Activated CD8-positive, alpha-beta T cell treated with anti-CD3 and anti-CD28 coated beads, Interleukin-2, amount 10 ng/mL, durations not matched to agents 7 days and 5 days (primary cell): ENCODE measurements around the gene TDRD9. TPM values are rescaled to one million over a fixed set of nuclear protein-coding genes. Genes with fewer than 3 reads are reported as not detected.
"Not testable (repeated sequence)": the region's sequence is repeated elsewhere in the genome, so short reads cannot be mapped to it uniquely, and the experiment has no call there.

Experiments used
- ATAC-seq: fragments of 150-1000 bp; cut with Tn5 transposase; one replicate; pipeline ENCODE4 v1.10.0; 2021; ENCODE audit warnings: moderate library complexity
- CTCF ChIA-PET: fragments of 350-600 bp; sonication (Branson Sonifier 250); formaldehyde crosslinking; loops from one replicate; lab custom pipeline; 2021; ENCODE audit warnings: antibody characterized with exemption; lab: Charles Lee
- POLR2A ChIA-PET: fragments of 350-600 bp; sonication (Branson Sonifier 250); formaldehyde crosslinking; loops from one replicate; lab custom pipeline; 2021; ENCODE audit warnings: antibody characterized with exemption; lab: Charles Lee
- DNase-seq: peaks from one replicate; pipeline ENCODE4 v3.0.0-alpha.2; 2020
- H3K27ac Mint-ChIP-seq: one replicate; pipeline ENCODE4 v1.8.0; 2021; ENCODE audit warnings: mild to moderate bottlenecking, mixed read lengths
- H3K27me3 Mint-ChIP-seq: one replicate; pipeline ENCODE4 v1.8.0; 2021; ENCODE audit warnings: low read depth, mixed read lengths
- H3K36me3 Mint-ChIP-seq: one replicate; pipeline ENCODE4 v1.8.0; 2021; ENCODE audit warnings: low read depth, mixed read lengths
- H3K4me1 Mint-ChIP-seq: one replicate; pipeline ENCODE4 v1.8.0; 2021; ENCODE audit warnings: low read depth, mixed read lengths
- H3K4me3 Mint-ChIP-seq: one replicate; pipeline ENCODE4 v1.8.0; 2021; ENCODE audit warnings: mild to moderate bottlenecking, mixed read lengths
- H3K9me3 Mint-ChIP-seq: one replicate; pipeline ENCODE4 v1.8.0; 2022; ENCODE audit warnings: mixed read lengths; ENCODE audit not compliant: insufficient read depth
- total RNA-seq, 2 experiments: library from RNA; stranded (reverse); gene quantifications; one replicate each; pipeline ENCODE4 v1.2.3, GENCODE V29; 2021

The TDRD9 gene
- total RNA-seq, 2 experiments from 2014 or later: 1.3 to 2.7 TPM

GRCh38 chr14:103910262-103910935, 17.9 kb upstream of the TDRD9 start:
- DNase-seq (peak; percentile 80), ATAC-seq (peak; percentile 95)
- H3K36me3 Mint-ChIP-seq: peaks cover 8% of the 10 kb centered on the region
- H3K4me1 Mint-ChIP-seq: peaks cover 27% of the 10 kb centered on the region
- peak overlapping the region; percentile 62 for H3K27ac Mint-ChIP-seq
- no peaks in the 10 kb centered on the region for H3K9me3 Mint-ChIP-seq
- peak overlapping the region; percentile 32 for H3K4me3 Mint-ChIP-seq
- ChIA-PET POLR2A (interaction anchor here (0.6 to 1.1 kb wide), 3 partner anchors 55 to 218 kb away, joined by 3 to 4 read pairs (median 3); no protein-coding TSS in a partner anchor), CTCF (interaction anchor here (0.6 to 5.4 kb wide), 20 partner anchors 7 to 305 kb away, joined by 3 to 112 read pairs (median 4); partner anchors contain the start of gene TDRD9)
- H3K27me3 Mint-ChIP-seq: no peaks in the 10 kb centered on the region

DNA sequence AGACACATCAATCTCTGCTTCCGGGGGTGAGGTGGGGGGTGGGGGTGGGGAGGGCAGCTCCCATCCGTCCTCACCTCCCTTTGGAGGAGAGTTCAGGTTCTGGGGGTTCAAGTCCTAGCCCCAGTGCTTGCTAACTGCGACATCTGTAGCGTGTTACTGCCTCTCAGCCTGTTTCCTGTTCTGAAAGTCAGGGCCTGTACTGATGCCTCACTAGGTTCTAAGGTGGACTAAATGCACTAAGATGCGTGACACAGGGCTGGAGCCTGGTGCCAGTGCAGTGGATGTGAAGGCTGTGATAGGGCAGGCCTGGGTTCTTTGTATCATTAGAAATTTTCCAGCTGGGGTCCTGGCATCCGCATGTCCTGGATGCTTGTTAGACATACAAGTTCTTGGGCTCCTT, 17.3 kb upstream of the TDRD9 start:
- POLR2A ChIA-PET: interaction anchor here (1.1 kb wide), 1 partner anchor 104 kb away, joined by 4 read pairs; no protein-coding TSS in a partner anchor
- no peaks in the 10 kb centered on the region for H3K27me3 Mint-ChIP-seq

DNA sequence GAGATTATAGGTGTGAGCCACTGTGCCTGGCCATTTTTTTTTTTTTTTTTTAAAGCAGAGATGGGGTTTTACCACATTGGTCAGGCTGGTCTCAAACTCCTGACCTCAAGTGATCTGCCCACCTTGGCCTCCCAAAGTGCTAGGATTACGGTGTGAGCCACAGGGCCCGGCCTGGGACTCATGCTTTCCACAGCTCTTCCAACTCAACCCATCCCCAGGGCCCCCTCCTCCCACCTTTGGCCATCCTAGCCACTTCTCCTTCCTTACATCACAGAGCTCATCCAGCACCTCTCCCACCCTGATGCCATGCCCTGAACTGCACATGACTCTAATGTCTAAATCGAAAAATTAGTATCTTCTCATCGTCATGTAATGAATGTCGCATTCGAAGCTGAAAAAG, 12.6 kb upstream of the TDRD9 start:
- no peaks in the 10 kb centered on the region for H3K9me3 Mint-ChIP-seq
- ChIA-PET CTCF (interaction anchor here (4.9 kb wide), 1 partner anchor 15 kb away, joined by 29 read pairs; no protein-coding TSS in a partner anchor), POLR2A (no interaction called here)
- ATAC-seq (no peak), DNase-seq (no peak)
- peaks cover 8% of the 10 kb centered on the region for H3K4me1 Mint-ChIP-seq
- no peak overlapping the region for H3K4me3 Mint-ChIP-seq
- H3K27me3 Mint-ChIP-seq: no peaks in the 10 kb centered on the region
- H3K36me3 Mint-ChIP-seq: peaks cover 12% of the 10 kb centered on the region
- H3K27ac Mint-ChIP-seq: peak overlapping the region; percentile 54

More for the DNA sequence above, 17.3 kb upstream of the TDRD9 start:
- ATAC-seq (no peak), DNase-seq (no peak)
- H3K9me3 Mint-ChIP-seq: no peaks in the 10 kb centered on the region
- CTCF ChIA-PET: interaction anchor here (0.7 to 5.4 kb wide), 10 partner anchors 10 to 201 kb away, joined by 3 to 112 read pairs (median 10); a partner anchor contains a TSS
- peaks cover 25% of the 10 kb centered on the region for H3K4me1 Mint-ChIP-seq
- peaks cover 11% of the 10 kb centered on the region for H3K36me3 Mint-ChIP-seq
- H3K4me3 Mint-ChIP-seq: no peak overlapping the region
- H3K27ac Mint-ChIP-seq: no peak overlapping the region

DNA sequence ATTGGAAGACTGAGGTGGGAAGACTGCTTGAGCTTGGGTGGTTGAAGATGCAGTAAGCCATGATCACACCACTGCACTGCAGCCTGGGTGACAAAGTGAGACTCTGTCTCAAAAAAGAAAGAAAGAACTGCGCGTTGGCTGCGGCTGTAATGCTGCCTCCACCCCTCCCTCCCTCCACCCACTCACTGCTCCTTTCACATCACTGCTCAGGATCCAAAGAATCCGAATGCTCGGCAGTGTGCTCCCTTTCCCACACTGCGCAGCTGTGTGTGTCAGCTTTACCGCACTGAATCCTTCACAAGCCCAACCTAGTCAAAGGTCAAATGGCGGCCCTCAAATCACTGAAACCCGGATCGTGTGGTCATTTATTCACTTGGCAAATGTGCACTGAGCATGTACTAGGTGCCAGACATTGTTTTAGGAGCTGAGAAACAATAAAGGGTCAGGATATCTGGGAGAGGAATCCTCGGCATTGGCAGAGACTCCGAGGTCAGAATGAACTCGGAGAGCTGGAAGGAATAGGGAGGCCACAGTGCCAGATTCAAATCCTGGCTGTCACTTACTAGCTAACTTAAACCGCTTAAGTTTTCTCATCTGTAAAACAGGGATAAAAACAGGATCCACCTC, 11.5 kb upstream of the TDRD9 start:
- Mint-ChIP-seq H3K9me3 (no peaks in the 10 kb centered on the region), H3K27ac (no peak overlapping the region), H3K36me3 (peaks cover 15% of the 10 kb centered on the region), H3K4me1 (peaks cover 12% of the 10 kb centered on the region), H3K4me3 (no peak overlapping the region), H3K27me3 (no peaks in the 10 kb centered on the region)
- CTCF ChIA-PET: interaction anchor here (1.1 to 4.9 kb wide), 3 partner anchors 10 to 62 kb away, joined by 3 to 29 read pairs (median 3); no protein-coding TSS in a partner anchor
- POLR2A ChIA-PET: interaction anchor here (0.9 kb wide), 1 partner anchor 204 kb away, joined by 4 read pairs; no protein-coding TSS in a partner anchor
- DNase-seq: no peak
- ATAC-seq: no peak

DNA sequence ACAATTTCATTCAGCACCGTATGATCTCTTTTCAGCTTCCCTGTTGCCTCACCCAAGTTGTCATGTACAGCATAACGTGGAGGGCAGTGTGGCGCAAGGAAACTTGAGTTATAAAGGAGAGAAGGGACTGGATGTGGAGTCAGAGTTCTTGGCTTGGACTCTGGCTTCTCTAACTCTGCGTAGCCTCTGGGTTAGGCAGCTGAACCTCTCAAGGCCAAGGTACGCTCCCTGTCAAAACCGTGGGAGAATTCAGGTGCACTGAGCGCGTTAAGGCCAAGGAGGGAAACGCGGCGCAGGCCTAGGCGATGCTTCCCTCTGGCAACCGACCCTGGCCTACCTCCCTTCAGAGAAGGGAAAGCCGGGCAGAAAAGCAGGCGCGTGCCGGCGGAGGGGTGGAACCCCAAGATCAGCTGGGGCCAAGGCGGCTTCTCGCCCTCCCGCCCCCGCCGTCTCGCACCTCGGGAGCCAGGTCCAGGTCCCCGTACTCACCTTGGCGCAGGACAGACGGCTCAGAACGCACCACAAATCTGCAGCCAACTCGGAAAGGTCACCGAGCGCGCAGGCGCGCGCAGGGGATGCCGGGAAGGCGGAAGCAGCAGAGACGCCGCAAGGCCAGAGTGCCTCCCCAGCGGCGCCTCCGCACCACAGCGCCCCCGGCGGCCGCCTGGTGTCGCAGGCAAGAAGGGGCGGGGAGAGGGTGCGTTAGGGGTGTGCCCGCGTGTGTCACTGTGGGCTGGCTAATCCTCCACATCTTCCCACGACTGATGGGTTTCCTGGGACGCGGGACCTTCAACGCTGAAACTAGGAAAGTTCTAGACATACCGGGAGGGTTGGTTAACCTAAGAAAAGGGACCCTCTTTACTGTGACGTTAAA, 7.0 kb upstream of the TDRD9 start:
- DNase-seq (peak; percentile 94), ATAC-seq (peak; percentile 99)
- POLR2A ChIA-PET: interaction anchor here (0.7 kb wide), 1 partner anchor 1449 kb away, joined by 5 read pairs; no protein-coding TSS in a partner anchor
- CTCF ChIA-PET: interaction anchor here (0.7 to 4.7 kb wide), 17 partner anchors 7 to 359 kb away, joined by 3 to 52 read pairs (median 4); partner anchors contain the start of gene BAG5
- H3K27me3 Mint-ChIP-seq: peaks cover 12% of the 10 kb centered on the region
- no peaks in the 10 kb centered on the region for H3K9me3 Mint-ChIP-seq
- H3K27ac Mint-ChIP-seq: peak overlapping the region; percentile 86
- H3K36me3 Mint-ChIP-seq: peaks cover 6% of the 10 kb centered on the region
- peak overlapping the region; percentile 91 for H3K4me3 Mint-ChIP-seq
- peaks cover 8% of the 10 kb centered on the region for H3K4me1 Mint-ChIP-seq

GRCh38 chr14:103921855-103922200, 6.4 kb upstream of the TDRD9 start:
- H3K9me3 Mint-ChIP-seq, H3K36me3 Mint-ChIP-seq, POLR2A ChIA-PET, ATAC-seq, H3K4me1 Mint-ChIP-seq, H3K27ac Mint-ChIP-seq, DNase-seq: not testable (repeated sequence)
- H3K4me3 Mint-ChIP-seq: peak overlapping the region; percentile 91
- peaks cover 12% of the 10 kb centered on the region for H3K27me3 Mint-ChIP-seq
- CTCF ChIA-PET: interaction anchor here (0.7 to 4.7 kb wide), 12 partner anchors 8 to 360 kb away, joined by 3 to 52 read pairs (median 4); partner anchors contain the start of gene BAG5

DNA sequence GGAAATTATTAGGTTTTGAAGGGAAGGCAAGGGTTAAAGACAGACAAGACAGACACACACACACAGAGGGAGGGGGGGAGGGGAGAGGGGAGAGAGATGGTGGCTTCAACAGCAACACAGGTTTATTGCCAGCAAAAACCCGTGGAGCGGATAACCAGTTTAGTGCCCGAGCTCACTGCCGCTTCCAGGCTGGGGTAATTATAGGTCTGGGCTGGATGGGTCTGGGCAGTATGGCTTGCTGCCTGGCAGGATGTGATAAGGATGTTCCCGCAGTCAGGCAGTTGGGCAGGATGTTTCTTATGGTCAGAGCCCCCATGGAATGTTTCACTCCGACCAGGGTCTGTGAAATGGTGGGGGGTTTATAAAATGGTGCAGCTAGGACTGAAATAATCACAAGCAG, 4.4 kb upstream of the TDRD9 start:
- CTCF ChIA-PET: interaction anchor here (1.8 to 1.9 kb wide), 2 partner anchors 8 to 115 kb away, joined by 4 to 12 read pairs; no protein-coding TSS in a partner anchor
- POLR2A ChIA-PET: no interaction called here
- Mint-ChIP-seq H3K36me3 (peaks cover 5% of the 10 kb centered on the region), H3K4me3 (no peak overlapping the region), H3K9me3 (no peaks in the 10 kb centered on the region), H3K27ac (no peak overlapping the region), H3K4me1 (peaks cover 8% of the 10 kb centered on the region), H3K27me3 (peaks cover 12% of the 10 kb centered on the region)
- no peak for DNase-seq
- no peak for ATAC-seq

DNA sequence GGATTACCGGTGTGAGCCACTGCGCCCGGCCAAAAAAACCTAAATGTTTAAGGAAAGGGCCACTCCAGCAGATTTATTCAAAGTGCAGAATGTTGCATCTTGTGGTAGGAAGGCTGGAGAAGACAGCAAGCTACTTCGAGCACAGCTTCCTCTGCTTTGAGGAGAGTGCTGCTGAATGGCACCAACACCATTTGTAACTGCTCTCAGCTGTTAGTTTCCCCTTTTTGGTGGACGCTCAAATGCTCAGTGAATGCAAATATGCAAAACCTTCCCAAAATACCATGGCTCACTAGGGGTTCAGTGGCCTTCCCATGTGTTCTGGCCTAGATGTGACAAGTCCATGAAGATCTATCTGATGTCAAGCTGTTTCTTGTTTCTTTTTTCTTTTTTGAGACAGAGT, 2.9 kb upstream of the TDRD9 start:
- H3K9me3 Mint-ChIP-seq: no peaks in the 10 kb centered on the region
- H3K27me3 Mint-ChIP-seq: peaks cover 12% of the 10 kb centered on the region
- H3K36me3 Mint-ChIP-seq: peaks cover 5% of the 10 kb centered on the region
- no peak overlapping the region for H3K4me3 Mint-ChIP-seq
- ChIA-PET CTCF (interaction anchor here (1.4 kb wide), 1 partner anchor 15 kb away, joined by 8 read pairs; no protein-coding TSS in a partner anchor), POLR2A (no interaction called here)
- H3K4me1 Mint-ChIP-seq: peaks cover 5% of the 10 kb centered on the region
- H3K27ac Mint-ChIP-seq: no peak overlapping the region
- DNase-seq (no peak), ATAC-seq (no peak)

DNA sequence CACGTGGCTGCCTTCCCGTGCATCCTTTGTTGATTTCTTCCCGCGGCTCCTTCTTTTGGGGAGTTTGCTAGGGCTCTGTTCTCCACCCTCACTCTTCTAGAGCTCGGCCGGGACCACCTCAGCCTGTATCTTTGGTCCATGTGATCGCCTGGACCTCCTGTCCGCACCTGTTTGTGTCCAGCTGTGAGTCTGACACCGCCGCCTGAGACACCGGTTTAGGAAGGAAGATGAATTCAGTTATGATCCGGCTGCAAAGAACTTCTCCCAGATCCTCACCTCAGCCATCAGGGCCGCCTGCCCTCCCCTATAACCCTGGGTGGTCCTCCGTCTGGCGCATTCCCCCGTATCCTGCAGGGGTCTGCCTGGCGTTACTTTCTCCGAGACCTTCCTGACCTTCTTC, 690 bp upstream of the TDRD9 start:
- Mint-ChIP-seq H3K27me3 (peaks cover 14% of the 10 kb centered on the region), H3K9me3 (no peaks in the 10 kb centered on the region), H3K4me1 (peaks cover 9% of the 10 kb centered on the region), H3K27ac (no peak overlapping the region), H3K4me3 (no peak overlapping the region), H3K36me3 (no peaks in the 10 kb centered on the region)
- DNase-seq (no peak), ATAC-seq (no peak)
- POLR2A ChIA-PET: no interaction called here
- CTCF ChIA-PET: interaction anchor here (1.9 kb wide), 1 partner anchor 17 kb away, joined by 5 read pairs; no protein-coding TSS in a partner anchor

DNA sequence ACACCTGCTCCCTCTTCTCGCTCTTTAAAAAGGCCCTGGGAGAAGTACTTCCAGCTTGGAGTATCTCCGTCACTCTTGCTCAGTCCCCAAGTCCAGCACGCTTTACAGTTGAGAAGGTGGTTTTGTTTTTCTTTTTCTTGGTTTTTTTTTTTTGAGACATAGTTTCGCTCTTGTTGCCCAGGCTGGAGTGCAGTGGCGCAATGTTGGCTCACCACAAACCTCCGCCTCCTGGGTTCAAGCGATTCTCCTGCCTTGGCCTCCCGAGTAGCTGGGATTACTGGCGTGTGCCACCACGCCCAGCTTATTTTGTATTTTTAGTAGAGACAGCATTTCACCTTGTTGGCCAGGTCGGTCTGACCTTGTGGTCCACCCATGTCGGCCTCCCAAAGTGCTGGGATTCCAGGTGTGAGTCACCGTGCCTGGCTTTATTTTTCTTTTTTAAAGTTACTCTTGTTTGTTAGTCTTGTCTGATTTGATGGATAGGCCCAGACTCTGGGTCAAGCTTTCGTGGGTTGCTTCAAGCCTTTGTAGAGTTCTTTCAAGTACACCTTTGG, 1.9 kb downstream of the TDRD9 start:
- ATAC-seq (no peak), DNase-seq (no peak)
- H3K4me3 Mint-ChIP-seq: no peak overlapping the region
- H3K27ac Mint-ChIP-seq: no peak overlapping the region
- peaks cover 19% of the 10 kb centered on the region for H3K4me1 Mint-ChIP-seq
- ChIA-PET POLR2A (interaction anchor here (0.6 kb wide), 1 partner anchor 12 kb away, joined by 3 read pairs; the partner anchor contains the start of gene RD3L), CTCF (interaction anchor here (0.6 to 1.6 kb wide), 3 partner anchors 8 to 148 kb away, joined by 3 to 6 read pairs (median 3); no protein-coding TSS in a partner anchor)
- H3K27me3 Mint-ChIP-seq: peaks cover 5% of the 10 kb centered on the region
- H3K36me3 Mint-ChIP-seq: no peaks in the 10 kb centered on the region
- no peaks in the 10 kb centered on the region for H3K9me3 Mint-ChIP-seq
